Measurements from ENCODE around the gene BBLN.

The BBLN gene, protein sequence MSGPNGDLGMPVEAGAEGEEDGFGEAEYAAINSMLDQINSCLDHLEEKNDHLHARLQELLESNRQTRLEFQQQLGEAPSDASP

DNA sequence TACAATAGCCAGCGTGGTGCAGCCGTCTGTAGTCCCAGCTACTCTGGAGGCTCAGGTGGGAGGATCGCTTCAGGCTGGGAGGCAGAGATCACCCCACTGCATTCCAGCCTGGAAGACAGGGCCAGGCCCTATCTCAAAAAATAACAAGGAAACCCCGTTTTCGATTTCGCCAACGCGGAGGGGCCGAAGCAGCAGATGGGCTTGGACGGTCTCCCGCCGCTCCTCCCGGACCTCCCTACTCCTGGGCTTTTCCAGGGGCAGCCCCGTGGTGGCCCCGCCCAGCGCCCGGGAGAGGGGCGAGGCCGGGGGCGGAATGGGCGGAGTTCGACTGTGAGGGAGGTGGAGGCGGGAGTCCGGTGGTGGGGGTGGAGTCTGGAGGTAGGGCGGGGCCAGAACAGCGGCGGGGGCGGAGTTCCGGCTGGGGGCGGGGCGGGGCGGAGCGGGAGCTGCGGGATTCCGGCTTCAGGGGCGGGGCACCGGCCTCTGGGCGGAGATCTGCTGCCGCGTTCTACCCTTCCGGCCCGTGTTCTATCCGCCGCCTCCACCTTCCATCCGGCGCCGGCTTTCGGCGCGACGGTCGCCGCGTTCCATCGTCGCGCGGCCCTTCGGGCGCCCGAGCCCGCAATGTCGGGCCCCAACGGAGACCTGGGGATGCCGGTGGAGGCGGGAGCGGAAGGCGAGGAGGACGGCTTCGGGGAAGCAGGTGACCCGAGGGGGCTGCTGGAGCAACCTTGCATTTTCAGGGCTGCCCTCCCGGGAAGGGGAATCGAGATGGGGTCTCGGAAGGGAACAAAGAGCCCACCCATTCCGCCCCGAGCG lies at the start of gene BBLN:
Gene BBLN (plus strand): TSS at position 482 of the 819 bp plus-strand sequence. CDS start 143 bp downstream, at position 625.
- TF ChIP-seq, protein P1, sequence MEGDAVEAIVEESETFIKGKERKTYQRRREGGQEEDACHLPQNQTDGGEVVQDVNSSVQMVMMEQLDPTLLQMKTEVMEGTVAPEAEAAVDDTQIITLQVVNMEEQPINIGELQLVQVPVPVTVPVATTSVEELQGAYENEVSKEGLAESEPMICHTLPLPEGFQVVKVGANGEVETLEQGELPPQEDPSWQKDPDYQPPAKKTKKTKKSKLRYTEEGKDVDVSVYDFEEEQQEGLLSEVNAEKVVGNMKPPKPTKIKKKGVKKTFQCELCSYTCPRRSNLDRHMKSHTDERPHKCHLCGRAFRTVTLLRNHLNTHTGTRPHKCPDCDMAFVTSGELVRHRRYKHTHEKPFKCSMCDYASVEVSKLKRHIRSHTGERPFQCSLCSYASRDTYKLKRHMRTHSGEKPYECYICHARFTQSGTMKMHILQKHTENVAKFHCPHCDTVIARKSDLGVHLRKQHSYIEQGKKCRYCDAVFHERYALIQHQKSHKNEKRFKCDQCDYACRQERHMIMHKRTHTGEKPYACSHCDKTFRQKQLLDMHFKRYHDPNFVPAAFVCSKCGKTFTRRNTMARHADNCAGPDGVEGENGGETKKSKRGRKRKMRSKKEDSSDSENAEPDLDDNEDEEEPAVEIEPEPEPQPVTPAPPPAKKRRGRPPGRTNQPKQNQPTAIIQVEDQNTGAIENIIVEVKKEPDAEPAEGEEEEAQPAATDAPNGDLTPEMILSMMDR (IDR thresholded peaks at IDR 0.05): no peak

DNA sequence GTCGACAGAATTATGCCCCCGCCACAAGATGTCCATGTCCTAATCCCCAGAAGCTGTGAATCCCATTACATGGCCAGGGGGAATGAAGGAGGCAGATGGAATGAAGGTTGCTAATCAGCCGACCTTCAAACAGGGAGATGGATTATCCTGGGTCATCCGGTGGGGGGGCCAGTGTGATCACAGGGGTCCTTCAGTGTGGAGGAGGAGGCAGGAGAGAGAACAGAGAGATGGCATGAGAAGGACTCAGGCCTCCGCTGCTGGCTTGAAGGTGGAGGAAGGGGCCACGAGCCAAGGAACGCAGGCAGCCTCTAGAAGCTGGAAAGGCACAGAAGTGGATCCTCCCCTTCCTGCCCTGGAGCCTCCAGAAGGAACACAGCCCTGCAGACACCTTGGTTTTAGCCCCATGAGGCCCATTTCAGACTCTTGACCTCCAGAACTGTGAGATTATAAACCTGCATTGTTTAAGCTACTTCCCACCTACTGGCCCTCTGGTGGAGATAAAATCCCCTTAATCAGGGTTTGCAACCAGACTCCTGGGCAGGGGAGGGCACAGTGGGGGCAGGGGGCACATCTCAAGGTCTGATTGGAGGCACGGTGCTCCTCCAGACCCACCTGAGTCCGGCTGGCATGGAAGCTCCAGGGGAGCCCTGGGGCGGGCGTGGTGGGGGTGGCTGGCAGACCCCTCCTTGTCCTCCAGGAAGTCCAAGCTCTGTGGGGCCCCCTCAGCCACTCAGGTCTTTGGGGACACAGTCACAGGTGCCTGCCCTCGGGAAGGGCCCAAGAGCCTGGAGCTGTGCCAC lies 46.3 kb upstream of the BBLN start:
- TF ChIP-seq, protein P1 (IDR thresholded peaks at IDR 0.05): no peak

DNA sequence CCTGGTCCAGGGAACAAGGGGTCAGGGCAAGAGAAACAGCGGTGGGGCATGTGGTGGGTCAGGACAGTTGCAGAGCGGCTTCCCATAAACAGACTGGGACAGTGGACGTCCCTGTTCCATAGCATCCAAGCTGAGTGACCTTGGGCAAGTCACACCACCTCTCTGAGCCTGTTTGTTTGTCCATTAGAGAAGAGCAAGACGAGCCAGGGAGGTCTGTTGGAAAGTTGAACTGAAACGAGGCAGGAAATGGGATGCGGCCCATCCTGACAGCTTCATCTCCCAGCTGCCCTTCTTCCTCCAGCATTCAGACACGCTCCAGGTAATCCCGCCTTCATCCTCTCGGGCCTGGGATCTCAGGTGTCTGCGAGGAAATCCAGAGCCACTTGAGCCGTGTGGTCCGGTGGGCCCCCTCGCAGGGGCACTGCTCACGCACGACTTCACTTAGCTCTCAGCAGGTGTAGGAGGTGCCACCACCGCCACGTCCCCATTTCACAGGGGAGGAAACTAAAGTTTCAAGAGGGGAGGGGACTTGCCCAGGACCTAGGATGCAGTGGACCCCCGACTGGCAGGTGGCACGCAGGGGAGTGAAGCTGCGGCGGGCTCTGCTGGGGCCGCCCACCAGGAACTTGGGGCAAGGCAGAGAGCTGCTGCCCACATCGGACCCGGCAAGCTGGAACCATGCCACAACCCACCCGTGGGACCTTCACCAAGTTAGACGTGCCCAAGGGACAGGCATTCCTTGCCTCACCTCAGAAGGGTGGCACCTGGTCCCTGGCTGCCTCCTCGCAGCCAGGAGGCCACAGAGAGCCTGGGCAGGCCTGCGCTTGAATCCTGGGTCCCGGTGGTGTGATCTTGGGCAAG lies 45.5 kb upstream of the BBLN start:
- TF ChIP-seq, protein P1 (IDR thresholded peaks at IDR 0.05): no peak

DNA sequence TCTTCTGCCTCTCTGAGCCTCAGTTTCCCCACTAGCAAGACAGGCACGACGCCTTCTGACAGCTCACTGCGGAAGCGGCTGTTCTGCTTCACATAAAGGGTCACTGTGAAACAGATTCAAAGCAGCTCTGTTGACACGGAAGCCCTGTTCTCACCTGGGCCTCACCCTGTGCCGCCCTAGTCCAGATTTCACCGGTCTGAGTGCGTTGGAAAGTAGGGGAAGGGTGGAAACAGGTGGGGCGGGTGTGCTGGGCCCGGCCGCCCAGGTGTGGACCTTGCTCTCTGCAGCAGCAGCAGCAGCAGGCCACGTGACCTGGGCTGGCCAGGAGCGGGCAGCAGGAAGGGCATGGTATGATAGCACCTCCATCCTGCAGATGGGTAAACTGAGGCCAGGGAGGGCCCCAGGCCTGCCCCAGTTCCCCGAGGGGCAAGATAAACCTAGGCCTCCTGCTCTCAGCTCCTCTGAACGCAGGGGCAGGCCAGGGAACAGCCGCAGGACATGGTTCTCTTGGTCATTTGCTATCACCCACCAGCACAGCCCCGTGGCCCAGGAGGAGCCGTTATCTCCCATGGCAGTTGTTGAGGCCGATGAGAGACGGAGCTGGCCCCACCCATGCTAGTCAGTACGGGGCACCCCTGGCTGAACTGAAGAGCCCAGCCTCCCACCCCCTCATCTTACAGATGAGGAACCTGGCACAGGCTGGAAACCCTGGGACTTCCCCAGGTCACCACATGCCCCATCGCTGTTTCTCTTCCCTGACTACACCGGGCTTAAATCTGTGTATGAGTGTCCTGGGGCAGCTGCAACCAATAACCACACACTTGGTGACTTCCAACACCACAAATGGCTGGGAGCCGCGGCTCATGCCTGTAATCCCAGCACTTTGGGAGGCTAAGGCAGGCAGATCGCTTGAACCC lies 44.6 kb upstream of the BBLN start:
- TF ChIP-seq, protein P1 (IDR thresholded peaks at IDR 0.05): no peak

DNA sequence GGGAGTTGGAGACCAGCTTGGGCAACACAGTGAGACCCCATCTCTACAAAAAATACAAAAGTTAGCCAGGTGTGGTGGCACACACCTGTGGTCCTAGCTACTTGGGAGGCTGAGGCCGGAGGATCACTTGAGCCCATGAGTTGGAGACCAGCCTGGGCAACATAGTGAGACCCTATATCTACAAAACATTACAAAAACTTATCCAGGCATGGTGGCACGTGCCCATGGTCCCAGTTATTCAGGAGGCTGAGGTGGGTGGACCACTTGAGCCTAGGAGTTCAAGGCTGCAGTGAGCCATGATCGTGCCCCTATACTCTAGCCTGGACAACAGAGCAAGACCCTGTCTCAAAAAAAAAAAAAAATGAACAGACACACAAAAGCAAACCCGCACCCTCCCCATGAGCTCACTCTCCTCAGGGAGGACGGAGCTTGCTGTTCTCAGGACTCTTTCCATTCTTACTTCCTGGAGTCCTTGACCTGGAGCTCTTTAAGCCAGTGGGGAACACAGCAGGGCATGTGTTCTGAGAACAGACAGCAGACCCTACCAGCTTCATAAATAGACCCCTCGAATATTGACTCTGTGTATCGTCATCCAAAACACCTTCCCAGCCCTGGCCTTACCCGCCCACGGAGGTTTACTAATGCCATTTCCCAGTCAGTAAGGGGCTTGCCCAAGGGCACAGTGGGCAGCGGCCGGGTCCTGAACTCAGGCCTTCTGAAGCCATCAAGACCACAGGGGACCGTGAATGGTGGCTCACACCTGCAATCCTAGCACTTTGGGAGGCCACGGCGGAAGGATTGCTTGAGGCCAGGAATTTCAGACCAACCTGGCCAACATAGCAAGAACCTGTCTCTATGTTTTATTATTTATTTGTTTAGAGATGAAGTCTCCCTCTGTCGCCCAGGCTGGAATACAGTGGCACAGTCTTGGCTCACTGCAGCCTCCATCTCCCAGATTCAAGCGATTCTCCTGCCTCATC lies 43.7 kb upstream of the BBLN start:
- TF ChIP-seq, protein P1 (IDR thresholded peaks at IDR 0.05): no peak

Data from LNCAP (cell line).